ENCODE data around the gene MMADHC.
"Not testable (repeated sequence)": the region's sequence is repeated elsewhere in the genome, so short reads cannot be mapped to it uniquely, and the experiment has no call there.

Gene MMADHC

DNA sequence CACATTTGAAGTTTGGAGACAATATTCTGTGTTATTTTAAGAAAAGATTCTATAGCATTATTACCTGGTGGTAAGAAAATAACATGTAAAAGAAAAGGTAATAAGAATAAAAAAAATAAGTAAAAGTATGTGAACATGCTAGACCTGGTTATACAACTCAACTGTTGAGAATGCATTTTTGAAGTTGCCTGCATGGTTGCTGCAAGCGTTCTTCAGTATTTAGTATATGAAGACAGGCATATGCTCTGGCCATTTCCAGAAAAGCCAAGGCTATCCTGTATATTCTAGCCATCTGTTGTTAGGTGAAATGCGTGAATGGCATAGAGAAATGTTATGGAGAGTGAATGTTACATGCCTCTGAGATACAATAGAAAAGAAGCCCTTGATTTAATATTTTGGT lies 6.8 kb upstream of the MMADHC start:
- DNase-seq = no peak

DNA sequence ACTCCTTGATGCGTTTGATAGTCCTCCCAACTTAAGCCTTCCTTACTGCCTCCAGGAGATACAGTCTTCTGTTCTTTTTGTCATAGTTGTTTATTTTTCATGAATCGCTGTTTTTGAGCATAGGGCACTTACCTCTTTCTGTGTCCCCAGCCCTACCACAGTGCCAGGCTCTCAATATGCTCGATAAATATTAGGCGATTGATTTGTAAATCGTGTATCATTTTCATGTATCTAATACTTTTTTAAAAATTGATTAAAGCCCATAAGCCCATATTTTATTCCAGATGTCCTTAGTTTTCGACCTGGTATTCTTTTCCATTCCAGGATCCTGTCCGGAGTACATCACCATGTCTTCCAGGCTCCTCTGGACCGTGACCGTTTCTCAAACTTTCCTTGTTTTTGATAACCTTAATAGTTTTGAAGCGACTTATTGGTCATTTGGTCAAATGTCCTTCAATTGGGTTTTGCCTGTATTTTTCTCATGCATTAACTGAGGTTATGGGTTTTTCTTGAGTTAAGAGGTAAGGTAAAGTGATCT lies 444 bp upstream of the MMADHC start:
- no peak for DNase-seq

DNA sequence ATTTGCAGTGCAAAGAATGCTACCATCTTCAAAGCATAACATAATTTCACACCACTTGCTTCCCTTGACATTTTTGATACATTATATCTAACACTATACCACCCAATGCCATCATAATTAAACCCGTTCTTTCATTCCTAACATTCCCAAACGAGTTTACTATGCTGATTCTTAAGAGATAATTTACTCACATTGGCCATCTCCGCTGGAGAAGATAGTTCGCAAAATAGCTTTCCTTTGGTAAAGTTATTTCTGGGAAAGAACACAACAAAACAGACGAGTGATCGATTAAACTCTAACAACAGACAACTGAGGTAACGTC lies 716 bp downstream of the MMADHC start:
- no peak for DNase-seq

GRCh38 chr2:149586063-149586462 lies 1.5 kb downstream of the MMADHC start:
- no peak for DNase-seq

GRCh38 chr2:149585166-149585885 lies 2.2 kb downstream of the MMADHC start:
- no peak for DNase-seq

DNA sequence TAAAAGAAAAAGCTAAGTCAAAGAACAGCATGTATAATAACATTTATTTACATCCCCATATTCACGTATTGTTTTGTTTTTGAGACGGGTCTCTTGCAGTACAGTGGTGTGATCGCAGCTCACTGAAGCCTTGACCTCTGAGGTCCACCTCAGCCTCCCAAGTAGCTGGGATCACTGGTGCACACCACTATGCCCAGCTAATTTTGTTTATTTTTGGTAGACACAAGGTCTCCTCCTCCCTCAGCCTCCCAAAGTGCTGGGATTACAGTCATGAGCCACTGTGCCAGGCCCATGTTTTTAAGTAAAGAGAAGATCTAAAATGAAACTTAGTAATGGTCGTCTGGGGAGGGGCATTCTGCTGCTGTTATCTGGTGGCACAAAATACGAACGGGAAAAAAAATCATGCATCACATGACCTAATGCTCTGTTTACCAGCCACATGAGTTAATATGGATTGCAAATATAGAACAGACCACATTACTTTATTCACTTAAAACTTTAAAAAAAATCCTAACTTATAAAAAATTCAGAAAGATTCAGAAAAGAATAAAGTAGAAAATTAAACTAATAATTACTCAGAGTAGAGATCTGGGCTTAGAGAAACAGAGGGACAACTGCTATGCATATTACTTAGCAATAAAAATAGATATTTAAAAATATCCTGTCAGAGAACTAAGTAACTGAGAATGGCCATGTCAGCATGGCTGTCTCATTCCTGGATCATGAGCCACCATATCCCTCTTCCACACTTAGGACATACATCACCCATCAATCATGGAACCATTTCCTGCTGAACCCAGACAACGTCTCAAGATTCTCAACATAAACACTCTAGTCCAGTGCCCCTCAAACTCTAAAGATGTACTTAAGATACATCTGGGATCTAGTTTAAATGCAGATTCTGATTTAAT lies 7.3 kb downstream of the MMADHC start:
- no peak for DNase-seq

GRCh38 chr2:149577269-149577668 lies 10.3 kb downstream of the MMADHC start:
- no peak for DNase-seq

- no peak for DNase-seq
Measured at GRCh38 chr2:149575752-149576151, 11.8 kb downstream of the MMADHC start.

- DNase-seq = no peak
Measured at GRCh38 chr2:149575277-149575676, 12.3 kb downstream of the MMADHC start.

GRCh38 chr2:149573760-149574159 lies 13.8 kb downstream of the MMADHC start:
- DNase-seq = no peak

GRCh38 chr2:149572102-149572953 lies 15.2 kb downstream of the MMADHC start:
- DNase-seq = no peak

- no peak for DNase-seq
Measured at GRCh38 chr2:149568138-149568537, 19.4 kb downstream of the MMADHC start.

GRCh38 chr2:149566652-149567051 lies 20.9 kb downstream of the MMADHC start:
- no peak for DNase-seq

GRCh38 chr2:149565625-149566024 lies 21.9 kb downstream of the MMADHC start:
- DNase-seq = not testable (repeated sequence)

- DNase-seq = no peak
Measured at GRCh38 chr2:149564983-149565382, 22.6 kb downstream of the MMADHC start.

DNA sequence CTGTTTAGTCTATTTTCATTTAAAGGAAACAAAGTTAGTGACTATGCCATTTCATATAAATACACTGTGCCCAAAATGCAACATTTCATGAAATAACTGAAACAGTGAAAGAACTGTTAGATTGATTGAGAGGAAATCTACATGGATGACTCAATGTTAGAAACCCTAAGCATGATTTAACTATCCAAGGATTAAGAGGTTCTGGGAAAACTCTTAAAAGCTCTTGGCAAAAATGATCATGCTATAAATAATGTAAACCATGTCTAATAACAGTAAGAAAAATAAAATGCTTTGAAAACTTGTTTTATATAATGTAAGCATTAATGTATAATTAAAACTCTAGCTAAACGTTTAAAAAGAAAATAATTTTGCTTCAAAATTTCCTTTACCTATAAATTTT lies 23.5 kb downstream of the MMADHC start:
- DNase-seq = no peak

- no peak for DNase-seq
Measured at GRCh38 chr2:149562324-149562723, 25.3 kb downstream of the MMADHC start.

GRCh38 chr2:149561309-149561926 lies 26.2 kb downstream of the MMADHC start:
- DNase-seq = no peak

- no peak for DNase-seq
Measured at GRCh38 chr2:149559341-149560068, 28.1 kb downstream of the MMADHC start.

- no peak for DNase-seq
Measured at GRCh38 chr2:149556452-149556851, 31.1 kb downstream of the MMADHC start.

DNA sequence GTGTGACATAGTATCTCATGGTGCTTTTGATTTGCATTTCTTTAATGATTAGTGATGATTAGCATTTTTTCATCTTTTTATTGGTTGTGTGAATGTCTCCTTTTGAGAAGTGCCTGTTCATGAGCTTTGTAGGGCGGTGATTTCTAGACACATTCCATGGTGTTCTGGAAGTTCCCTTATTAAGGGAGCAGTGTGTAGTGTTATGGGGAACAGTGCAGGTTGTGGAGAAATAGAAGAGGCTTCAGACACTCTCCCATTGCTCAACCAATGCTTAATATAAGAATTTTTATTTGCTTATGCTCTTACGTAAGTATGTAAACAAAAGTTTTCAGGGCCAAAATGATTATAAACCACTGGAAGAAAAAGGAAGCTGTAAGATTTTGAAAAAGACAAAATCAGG lies 34.7 kb downstream of the MMADHC start:
- no peak for DNase-seq

- no peak for DNase-seq
Measured at GRCh38 chr2:149552226-149552625, 35.3 kb downstream of the MMADHC start.
